NCI-H1436 treated with DMSO at 0.1 percent for 48 hours (cell line): ENCODE results near the gene SCN2A.
A peak's percentile ranks its signal among the peaks of the same experiment; 100 is the strongest.

Source experiments
- DNase-seq: peaks from one replicate; lab custom pipeline; 2025; lab: John Stamatoyannopoulos, UW

Gene SCN2A

GRCh38 chr2:165239230-165239629 is at the start of gene SCN2A:
Gene SCN2A, plus strand, starts transcription at chr2:165239414. Its CDS starts 56,410 bp downstream, at chr2:165295824.
- DNase-seq, result peak; percentile 61

DNA sequence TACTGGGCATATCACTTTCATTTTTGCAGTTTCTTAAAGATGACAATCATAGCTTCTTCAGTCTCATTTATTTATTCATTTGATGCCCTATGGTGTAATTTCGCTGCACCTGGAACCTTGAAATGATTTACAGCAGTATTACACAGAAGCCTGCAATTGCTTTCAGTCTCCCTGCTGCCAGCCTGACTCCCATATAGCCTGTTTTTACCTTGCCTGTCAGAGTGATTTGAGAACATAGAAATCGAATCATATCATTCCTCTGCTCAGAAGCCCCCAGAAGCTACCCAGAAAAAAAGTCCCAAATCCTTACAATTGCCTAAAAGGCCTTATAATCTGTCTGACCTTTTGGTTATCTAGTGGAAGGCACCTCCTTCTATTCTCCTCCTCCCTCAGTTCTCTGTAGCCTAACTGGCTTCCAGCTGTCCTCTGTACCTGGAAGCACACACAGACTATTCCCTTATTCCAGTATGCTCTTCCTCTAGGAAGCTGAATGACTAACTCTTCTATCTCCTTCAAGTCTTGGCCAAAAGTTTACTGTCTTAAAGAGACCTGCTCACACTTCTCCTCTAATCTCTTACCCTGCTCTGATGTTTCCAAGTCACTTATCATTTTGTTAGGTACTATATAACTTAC is 48.0 kb upstream of the SCN2A start:
- DNase-seq, result no peak

DNA sequence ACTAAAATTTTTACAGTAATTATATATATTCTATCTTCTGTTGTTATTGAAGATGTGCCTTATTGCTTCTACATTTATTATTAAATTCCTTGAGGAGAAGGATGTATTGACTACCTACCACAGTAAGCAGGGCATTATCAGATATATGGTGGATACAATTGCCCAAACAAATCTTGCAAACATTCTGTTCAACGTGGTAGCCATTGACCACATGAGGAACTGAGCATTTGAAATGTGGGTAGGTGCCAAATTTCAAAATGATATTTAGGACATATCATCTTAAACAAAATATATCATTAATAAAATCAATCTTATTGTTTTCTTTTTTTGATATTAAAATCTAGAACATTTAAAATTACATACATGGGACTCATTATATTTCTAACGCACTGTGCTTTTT is 46.5 kb upstream of the SCN2A start:
- no peak for DNase-seq

DNA sequence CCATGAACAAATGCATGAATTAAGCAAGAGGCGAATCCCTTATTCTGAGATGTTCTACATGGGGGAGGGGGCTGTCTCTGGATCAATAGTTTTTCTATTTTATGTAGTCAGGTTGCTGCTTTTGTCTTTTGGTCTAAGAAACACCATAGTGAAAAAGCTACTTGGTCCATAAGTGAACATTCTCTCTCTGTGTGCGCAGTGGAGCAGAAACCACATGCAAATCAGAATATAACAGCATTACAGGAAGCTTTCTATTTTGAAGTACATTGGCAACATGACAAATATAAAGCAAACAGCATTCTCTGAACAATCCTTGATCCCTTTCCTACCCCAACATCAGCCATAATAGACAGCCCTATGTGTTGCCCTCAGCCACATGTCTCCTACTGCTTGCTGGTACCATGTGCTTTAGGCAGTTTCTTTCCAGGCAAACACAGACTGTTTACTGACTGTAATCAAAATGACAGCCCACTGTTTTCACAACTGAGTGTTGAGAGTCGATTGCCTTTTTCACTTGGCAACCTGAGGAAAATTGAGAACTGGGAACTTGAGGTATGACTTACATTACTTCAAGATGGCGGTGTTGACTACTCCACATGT is 45.9 kb upstream of the SCN2A start:
- peak; percentile 50 for DNase-seq

DNA sequence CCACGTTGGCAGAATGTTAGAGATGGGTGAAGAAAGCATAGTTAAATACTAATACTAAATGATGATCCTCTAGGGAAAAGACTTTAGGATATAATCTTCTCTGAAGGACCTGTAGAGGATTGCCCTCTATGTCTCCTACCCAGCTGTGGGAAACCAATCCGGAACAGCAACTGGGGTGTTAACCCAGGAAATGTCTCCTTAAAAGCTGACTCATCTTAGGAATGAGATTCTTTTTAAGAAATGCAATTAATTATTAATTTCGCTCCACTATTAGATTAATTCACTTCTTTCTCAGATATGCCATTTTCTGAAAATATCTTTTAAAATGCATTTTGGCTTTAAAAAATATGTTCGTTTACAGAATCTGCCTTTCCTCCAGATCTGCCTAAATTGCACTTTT is 42.8 kb upstream of the SCN2A start:
- DNase-seq, result no peak

DNA sequence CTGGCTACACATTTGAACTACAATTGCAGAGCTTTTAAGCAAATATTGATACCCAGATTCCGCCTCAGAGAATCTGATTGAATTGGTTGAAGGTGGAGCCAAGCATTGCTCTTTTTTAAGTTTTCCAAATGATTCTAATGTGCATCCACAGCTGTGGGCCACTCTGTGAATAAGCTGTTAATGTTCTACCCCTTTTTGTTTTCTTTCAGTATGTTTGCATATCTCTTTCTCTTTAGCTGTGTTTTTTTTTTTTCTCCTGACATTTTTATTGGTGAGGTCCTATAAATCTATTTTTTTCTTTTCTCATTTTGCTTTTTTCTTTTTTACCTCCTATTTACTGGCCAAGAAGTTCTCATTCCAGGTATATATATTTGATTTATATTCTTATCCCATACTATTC is 41.9 kb upstream of the SCN2A start:
- no peak for DNase-seq

DNA sequence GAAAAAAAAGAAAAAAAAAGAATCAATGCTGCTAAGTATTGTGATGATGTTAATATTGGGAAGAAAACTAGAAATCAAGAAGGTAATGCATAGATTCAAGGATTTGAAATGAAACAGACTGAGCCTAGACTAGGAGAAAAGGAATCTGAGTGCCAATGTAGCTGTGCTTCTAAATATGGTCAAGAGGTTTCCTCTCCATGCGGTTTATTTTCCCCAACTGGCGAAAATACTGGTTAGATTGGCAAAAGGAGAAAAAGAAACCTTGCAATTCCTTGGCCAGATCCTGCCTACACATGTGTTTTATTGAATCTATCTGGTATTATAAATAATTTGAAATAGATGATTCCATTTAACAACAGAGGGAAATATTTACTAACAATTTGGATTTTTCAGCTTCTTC is 41.0 kb upstream of the SCN2A start:
- DNase-seq, result no peak

- no peak for DNase-seq
Measured at GRCh38 chr2:165202239-165202638, 37.0 kb upstream of the SCN2A start.

- peak; percentile 67 for DNase-seq
Measured at GRCh38 chr2:165203689-165204559, 35.3 kb upstream of the SCN2A start, which contains the start of gene SCN3A. Gene SCN3A, minus strand, starts transcription at chr2:165204050. Its CDS starts 27,656 bp downstream, at chr2:165176394.

DNA sequence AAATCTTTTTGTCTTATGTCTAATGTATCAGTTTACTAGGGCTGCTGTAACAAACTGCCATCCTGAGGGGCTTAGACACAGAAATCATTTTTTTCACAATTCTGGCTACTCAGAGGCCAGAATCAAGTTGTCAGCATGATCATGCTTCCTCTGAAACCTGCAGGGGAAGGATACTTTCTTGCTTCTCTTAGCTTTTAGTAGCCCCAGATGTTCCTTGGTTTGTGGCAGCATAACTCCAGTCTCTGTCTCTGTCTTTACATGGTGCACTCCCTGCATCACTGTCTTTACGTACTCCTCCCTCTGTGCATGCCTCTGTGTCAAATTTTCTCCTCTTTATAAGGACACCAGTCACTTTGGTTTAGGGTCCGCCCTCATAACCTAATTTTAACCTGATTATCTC is 33.3 kb upstream of the SCN2A start:
- DNase-seq, result no peak

DNA sequence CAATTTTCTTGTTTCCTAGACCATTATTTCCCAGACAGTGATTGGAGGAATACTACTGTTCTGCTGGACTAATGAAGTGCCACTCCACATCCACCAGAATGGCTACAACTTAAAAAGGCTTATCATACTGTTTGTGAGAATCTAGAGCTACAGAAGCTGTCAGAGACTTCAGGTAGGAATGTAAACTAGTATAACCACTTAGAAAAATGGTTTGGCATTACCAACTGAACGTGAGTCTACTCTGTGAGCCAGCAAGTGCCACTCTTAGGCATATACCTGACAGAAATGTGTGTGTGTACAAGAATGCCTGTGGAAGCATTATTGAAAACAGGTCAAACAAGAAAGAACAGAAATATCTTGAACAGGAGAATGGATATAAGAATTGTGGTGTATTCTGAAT is 31.1 kb upstream of the SCN2A start:
- no peak for DNase-seq

GRCh38 chr2:165214093-165214492 is 25.1 kb upstream of the SCN2A start:
- no peak for DNase-seq

GRCh38 chr2:165219481-165219880 is 19.7 kb upstream of the SCN2A start:
- DNase-seq, result no peak

- DNase-seq, result no peak
Measured at GRCh38 chr2:165224941-165225340, 14.3 kb upstream of the SCN2A start.

DNA sequence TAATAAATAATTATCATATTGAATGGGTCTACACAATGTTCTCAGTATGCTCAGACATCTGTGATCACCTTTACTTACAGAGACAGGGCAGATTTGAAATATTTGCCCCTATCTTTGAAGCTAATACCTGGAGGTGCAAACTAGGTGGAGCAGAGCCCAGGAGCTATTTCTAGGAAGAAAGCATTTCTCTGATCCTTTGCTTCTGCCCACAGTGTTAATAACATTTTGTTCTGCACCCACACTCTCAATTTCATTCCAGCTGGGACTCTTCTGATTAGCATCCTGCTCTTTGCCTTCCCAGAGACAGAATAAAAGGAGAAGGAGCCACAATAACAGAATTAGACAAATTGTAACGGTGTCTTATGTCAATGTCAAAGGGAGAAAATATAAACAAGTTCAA is 11.6 kb upstream of the SCN2A start:
- no peak for DNase-seq

DNA sequence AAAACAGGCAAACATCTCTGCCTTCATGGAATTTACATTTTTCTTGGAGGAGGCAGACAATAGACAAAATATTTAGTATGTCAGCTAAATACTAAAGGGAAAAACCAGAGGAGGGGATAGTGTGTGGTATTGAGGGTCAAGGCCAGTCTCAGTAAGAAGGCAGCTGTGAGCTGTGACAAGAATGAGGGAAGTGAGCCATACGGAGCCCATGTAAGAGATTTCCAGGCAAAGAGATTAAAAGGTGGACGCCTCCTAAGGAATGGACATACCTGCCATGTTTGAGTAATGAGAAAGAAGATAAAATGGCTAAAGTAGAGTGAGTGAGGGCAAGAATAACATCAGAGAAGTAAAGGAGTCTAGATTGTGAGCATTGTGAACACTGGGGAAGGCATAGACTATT is 2.2 kb upstream of the SCN2A start:
- DNase-seq, result no peak

DNA sequence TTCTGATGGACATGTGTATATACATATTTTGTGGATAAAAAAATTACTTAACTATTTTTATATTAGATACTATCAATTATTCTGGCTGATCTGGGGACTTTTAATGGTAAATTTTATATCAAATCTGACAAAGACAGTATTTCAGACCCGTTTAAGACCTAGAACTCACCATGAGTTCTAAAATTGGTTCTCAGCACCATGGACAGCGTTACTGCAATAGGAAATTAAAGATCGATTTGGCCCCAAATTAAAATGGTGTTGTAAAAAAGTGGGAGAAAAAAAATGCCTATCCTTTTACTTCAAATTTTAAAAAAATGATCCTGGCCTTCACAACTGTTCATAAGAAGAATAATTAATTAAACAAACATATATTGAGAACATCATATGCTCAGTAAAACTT is 919 bp upstream of the SCN2A start:
- no peak for DNase-seq

GRCh38 chr2:165239856-165240515 is 772 bp downstream of the SCN2A start:
- no peak for DNase-seq

GRCh38 chr2:165240916-165241315 is 1.7 kb downstream of the SCN2A start:
- DNase-seq, result no peak

DNA sequence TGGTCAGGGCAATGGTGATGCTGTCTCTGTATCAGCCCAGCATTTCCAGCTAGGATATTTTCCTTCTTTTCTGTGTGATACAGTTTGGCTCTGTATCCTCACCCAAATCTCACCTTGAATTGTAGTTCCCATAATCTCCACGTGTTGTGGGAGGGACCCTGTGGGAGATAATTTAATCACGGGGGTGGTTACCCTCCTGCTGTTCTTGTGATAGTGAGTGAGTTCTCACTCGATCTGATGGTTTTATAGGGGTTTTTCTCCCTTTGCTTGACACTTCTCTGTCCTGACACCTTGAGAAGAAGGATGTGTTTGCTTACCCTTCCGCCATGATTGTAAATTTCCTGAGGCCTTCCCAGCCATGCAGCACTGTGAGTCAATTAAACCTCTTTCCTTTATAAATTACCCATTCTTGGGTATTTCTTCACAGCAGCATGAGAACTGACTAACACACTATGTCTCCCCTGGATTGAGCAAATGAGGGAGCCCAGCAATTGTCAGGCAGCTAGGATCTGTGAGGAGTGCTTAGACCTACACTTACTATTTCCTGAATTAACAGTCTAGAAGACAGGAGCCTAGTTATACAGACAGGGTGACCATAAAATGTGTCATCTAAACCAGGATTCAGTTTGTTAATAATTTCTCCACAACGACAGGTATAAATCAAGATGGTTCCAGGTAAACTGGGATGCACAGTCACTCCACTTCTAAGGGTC is 6.0 kb downstream of the SCN2A start:
- DNase-seq, result no peak

DNA sequence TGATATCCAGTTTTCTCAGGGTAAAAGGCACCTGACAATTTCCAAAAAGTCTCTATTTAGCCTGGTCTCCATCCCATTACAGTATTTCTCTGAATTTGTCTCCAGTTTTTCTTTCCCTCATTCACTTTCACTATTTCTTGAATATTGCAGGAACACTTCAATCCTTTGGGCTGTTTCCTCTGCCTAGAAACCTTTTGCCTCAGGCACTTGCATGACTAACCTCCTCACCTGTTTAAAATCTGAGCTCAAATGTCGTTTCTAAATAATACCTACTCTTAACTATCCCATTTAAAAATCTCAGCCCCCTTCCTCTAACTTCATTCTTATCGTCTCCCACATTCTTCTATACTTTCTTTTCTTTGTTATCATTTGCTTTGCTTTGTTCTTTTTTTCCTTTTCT is 9.0 kb downstream of the SCN2A start:
- no peak for DNase-seq

DNA sequence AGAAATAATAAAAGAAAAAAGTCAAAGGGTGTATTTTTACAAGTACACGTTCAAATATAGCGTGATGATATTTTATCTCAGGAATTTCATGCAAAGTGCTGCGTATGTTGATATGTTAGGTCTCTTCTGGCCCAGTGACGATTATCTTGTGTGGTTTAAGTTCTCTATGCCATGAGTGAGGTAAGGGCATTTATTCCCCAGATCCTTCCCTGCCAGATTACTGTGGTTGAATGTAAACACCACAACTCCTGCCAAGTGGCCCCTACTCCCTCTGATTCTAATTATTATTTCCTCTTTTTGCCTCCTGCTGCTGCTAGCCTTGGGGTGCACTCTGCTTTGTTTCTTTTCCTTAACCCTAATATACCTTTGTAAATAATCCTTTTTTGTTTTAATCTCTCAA is 12.2 kb downstream of the SCN2A start:
- peak; percentile 33 for DNase-seq
